ENCODE data around the gene INTS6.

DNA sequence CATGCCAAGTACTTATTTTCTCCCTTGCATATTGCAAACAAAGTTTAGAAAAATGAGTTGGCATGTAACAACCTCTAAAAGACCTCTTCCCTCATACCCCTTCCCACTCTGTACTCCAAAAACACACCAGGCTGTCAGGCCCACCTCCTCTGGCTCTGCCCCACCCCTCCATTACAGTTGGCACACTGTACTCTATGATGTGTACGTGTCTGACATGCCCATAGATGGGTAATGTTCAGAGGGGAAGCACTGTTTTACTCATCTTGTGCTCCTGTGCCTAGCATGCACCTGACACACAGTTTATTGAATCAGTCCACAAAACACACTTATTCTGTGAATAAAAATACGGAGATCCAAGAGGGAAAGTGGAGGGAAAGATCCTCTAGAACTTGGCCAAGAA is 67.7 kb downstream of the INTS6 start:
- TF ChIP-seq CTCF (IDR thresholded peaks at IDR 0.05): no peak
- no peak for TF ChIP-seq POLR2A (IDR thresholded peaks at IDR 0.05)
